Activated naive CD4-positive, alpha-beta T cell treated with anti-CD3 and anti-CD28 coated beads, Interleukin-2, amount 50 U/mL, for 24 hours (primary cell): Measurements from ENCODE around the gene MT3.

Experiments used
- H3K27ac Mint-ChIP-seq: one replicate; pipeline ENCODE4 v1.8.0; 2021; ENCODE audit warnings: mild to moderate bottlenecking, mixed read lengths
- H3K27me3 Mint-ChIP-seq: one replicate; pipeline ENCODE4 v1.8.0; 2021; ENCODE audit warnings: mixed read lengths
- H3K36me3 Mint-ChIP-seq: one replicate; pipeline ENCODE4 v1.8.0; 2021; ENCODE audit warnings: mixed read lengths
- H3K4me1 Mint-ChIP-seq: one replicate; pipeline ENCODE4 v1.8.0; 2021; ENCODE audit warnings: mixed read lengths
- H3K4me3 Mint-ChIP-seq: one replicate; pipeline ENCODE4 v1.8.0; 2021; ENCODE audit warnings: mild to moderate bottlenecking, mixed read lengths
- H3K9me3 Mint-ChIP-seq: one replicate; pipeline ENCODE4 v1.8.0; 2021; ENCODE audit warnings: mixed read lengths

The MT3 gene

GRCh38 chr16:56589141-56590039 is at the start of gene MT3:
Gene MT3 (plus strand): TSS chr16:56589528. CDS start chr16:56589591, 63 bp downstream.
- Mint-ChIP-seq H3K4me1 (peaks cover 15% of the 10 kb centered on the region), H3K4me3 (peak within 1 kb of the TSS; percentile 89), H3K27ac (peak within 1 kb of the TSS; percentile 55), H3K9me3 (no peaks in the 10 kb centered on the region), H3K27me3 (peaks cover 9% of the 10 kb centered on the region), H3K36me3 (no peaks in the 10 kb centered on the region)

GRCh38 chr16:56539656-56540055 is 49.7 kb upstream of the MT3 start:
- H3K9me3 Mint-ChIP-seq, result no peaks in the 10 kb centered on the region
- H3K27me3 Mint-ChIP-seq, result peaks cover 2% of the 10 kb centered on the region
- no peak overlapping the region for H3K27ac Mint-ChIP-seq
- no peak overlapping the region for H3K4me3 Mint-ChIP-seq
- H3K36me3 Mint-ChIP-seq, result no peaks in the 10 kb centered on the region
- no peaks in the 10 kb centered on the region for H3K4me1 Mint-ChIP-seq

GRCh38 chr16:56542039-56542438 is 47.3 kb upstream of the MT3 start:
- Mint-ChIP-seq H3K4me1 (peaks cover 3% of the 10 kb centered on the region), H3K4me3 (no peak overlapping the region), H3K27ac (no peak overlapping the region), H3K36me3 (no peaks in the 10 kb centered on the region), H3K9me3 (no peaks in the 10 kb centered on the region), H3K27me3 (no peaks in the 10 kb centered on the region)

- peaks cover 24% of the 10 kb centered on the region for H3K4me1 Mint-ChIP-seq
These were observed 42.0 kb upstream of the MT3 start for GRCh38 chr16:56547120-56547948.

GRCh38 chr16:56547949-56548567 is 41.3 kb upstream of the MT3 start:
- Mint-ChIP-seq H3K9me3 (no peaks in the 10 kb centered on the region), H3K36me3 (no peaks in the 10 kb centered on the region), H3K4me1 (peaks cover 24% of the 10 kb centered on the region), H3K27ac (no peak overlapping the region), H3K4me3 (no peak overlapping the region), H3K27me3 (no peaks in the 10 kb centered on the region)

More at GRCh38 chr16:56547120-56547948, 42.0 kb upstream of the MT3 start:
- H3K9me3 Mint-ChIP-seq, result no peaks in the 10 kb centered on the region
- no peaks in the 10 kb centered on the region for H3K27me3 Mint-ChIP-seq
- H3K4me3 Mint-ChIP-seq, result no peak overlapping the region
- H3K36me3 Mint-ChIP-seq, result no peaks in the 10 kb centered on the region
- no peak overlapping the region for H3K27ac Mint-ChIP-seq

- no peaks in the 10 kb centered on the region for H3K9me3 Mint-ChIP-seq
- no peaks in the 10 kb centered on the region for H3K36me3 Mint-ChIP-seq
- H3K27me3 Mint-ChIP-seq, result peaks cover 2% of the 10 kb centered on the region
- peaks cover 24% of the 10 kb centered on the region for H3K4me1 Mint-ChIP-seq
- no peak overlapping the region for H3K27ac Mint-ChIP-seq
- no peak overlapping the region for H3K4me3 Mint-ChIP-seq
These were observed 40.2 kb upstream of the MT3 start for GRCh38 chr16:56549161-56549560.

GRCh38 chr16:56549744-56550385 is 39.5 kb upstream of the MT3 start:
- Mint-ChIP-seq H3K4me1 (peaks cover 24% of the 10 kb centered on the region), H3K27me3 (peaks cover 2% of the 10 kb centered on the region), H3K27ac (peak overlapping the region; percentile 71), H3K36me3 (no peaks in the 10 kb centered on the region), H3K9me3 (no peaks in the 10 kb centered on the region), H3K4me3 (no peak overlapping the region)

- H3K4me3 Mint-ChIP-seq, result no peak overlapping the region
- H3K9me3 Mint-ChIP-seq, result no peaks in the 10 kb centered on the region
- H3K27ac Mint-ChIP-seq, result no peak overlapping the region
- peaks cover 4% of the 10 kb centered on the region for H3K27me3 Mint-ChIP-seq
- H3K36me3 Mint-ChIP-seq, result no peaks in the 10 kb centered on the region
- H3K4me1 Mint-ChIP-seq, result peaks cover 20% of the 10 kb centered on the region
These were observed 37.3 kb upstream of the MT3 start for GRCh38 chr16:56551796-56552738.

- no peaks in the 10 kb centered on the region for H3K9me3 Mint-ChIP-seq
- peaks cover 6% of the 10 kb centered on the region for H3K4me1 Mint-ChIP-seq
- H3K36me3 Mint-ChIP-seq, result no peaks in the 10 kb centered on the region
- peaks cover 4% of the 10 kb centered on the region for H3K27me3 Mint-ChIP-seq
- no peak overlapping the region for H3K27ac Mint-ChIP-seq
- no peak overlapping the region for H3K4me3 Mint-ChIP-seq
These were observed 34.9 kb upstream of the MT3 start for GRCh38 chr16:56554441-56554840.

GRCh38 chr16:56558024-56558747 is 31.1 kb upstream of the MT3 start:
- Mint-ChIP-seq H3K9me3 (no peaks in the 10 kb centered on the region), H3K4me3 (no peak overlapping the region), H3K27ac (no peak overlapping the region), H3K36me3 (no peaks in the 10 kb centered on the region), H3K27me3 (peaks cover 6% of the 10 kb centered on the region), H3K4me1 (no peaks in the 10 kb centered on the region)

- Mint-ChIP-seq H3K36me3 (no peaks in the 10 kb centered on the region), H3K4me3 (no peak overlapping the region), H3K27ac (no peak overlapping the region), H3K27me3 (peaks cover 4% of the 10 kb centered on the region), H3K9me3 (no peaks in the 10 kb centered on the region), H3K4me1 (no peaks in the 10 kb centered on the region)
These were observed 30.2 kb upstream of the MT3 start for GRCh38 chr16:56559109-56559508.

GRCh38 chr16:56560447-56560846 is 28.9 kb upstream of the MT3 start:
- H3K4me1 Mint-ChIP-seq, result no peaks in the 10 kb centered on the region
- peaks cover 2% of the 10 kb centered on the region for H3K27me3 Mint-ChIP-seq
- H3K9me3 Mint-ChIP-seq, result no peaks in the 10 kb centered on the region
- no peaks in the 10 kb centered on the region for H3K36me3 Mint-ChIP-seq
- H3K27ac Mint-ChIP-seq, result no peak overlapping the region
- no peak overlapping the region for H3K4me3 Mint-ChIP-seq

- Mint-ChIP-seq H3K27me3 (peaks cover 2% of the 10 kb centered on the region), H3K9me3 (no peaks in the 10 kb centered on the region), H3K4me1 (no peaks in the 10 kb centered on the region), H3K36me3 (no peaks in the 10 kb centered on the region), H3K4me3 (no peak overlapping the region), H3K27ac (no peak overlapping the region)
These were observed 28.2 kb upstream of the MT3 start for GRCh38 chr16:56561126-56561525.
